HepG2 (cell line): ENCODE results near the gene IL17RC. TPM values are rescaled to one million over a fixed set of nuclear protein-coding genes. Genes with fewer than 3 reads are reported as not detected.
A peak's percentile ranks its signal among the peaks of the same experiment; 100 is the strongest.

Source experiments
- ATF7 ChIP-seq, 2 experiments: fragments of 450-650 bp in 1 of 2; sonication (generic) in 1 of 2; formaldehyde crosslinking in 1 of 2; IDR thresholded peaks; 2 replicates each; pipeline versions ENCODE4 v1.4.0 to v1.6.1; 2016 to 2020; ENCODE audit warnings: antibody characterized with exemption in 1 of 2, mild to moderate bottlenecking in 1 of 2, missing genetic modification reagents in 1 of 2
- CREM ChIP-seq, 2 experiments: sonication (generic) in 1 of 2; formaldehyde crosslinking in 1 of 2; IDR thresholded peaks; 2 replicates each; pipeline versions ENCODE4 v1.4.0 to v1.6.1; 2016 to 2020; ENCODE audit warnings: antibody characterized with exemption in 1 of 2, mild to moderate bottlenecking in 1 of 2, missing genetic modification reagents in 1 of 2
- EHMT2 ChIP-seq: fragments of 200-600 bp; sonication (generic); IDR thresholded peaks from 2 replicates; pipeline ENCODE4 v1.7.0; 2017; ENCODE audit warnings: antibody characterized with exemption, low read depth, low read length, borderline replicate concordance
- FOXO4 ChIP-seq: sonication (generic); formaldehyde crosslinking; conservative IDR thresholded peaks from 2 replicates; pipeline ENCODE4 v1.8.1; 2023; ENCODE audit warnings: missing genetic modification reagents
- HOXA7 ChIP-seq: sonication (generic); formaldehyde crosslinking; IDR thresholded peaks from 2 replicates; pipeline ENCODE4 v1.8.1; 2022; ENCODE audit warnings: mild to moderate bottlenecking, missing genetic modification reagents, moderate library complexity
- IRF1 ChIP-seq: sonication (generic); formaldehyde crosslinking; IDR thresholded peaks from 2 replicates; pipeline ENCODE4 v1.4.0; 2020; ENCODE audit warnings: low read depth, mild to moderate bottlenecking, missing genetic modification reagents
- NFIC ChIP-seq: IDR thresholded peaks from 2 replicates; pipeline ENCODE4 v1.6.1; 2012; ENCODE audit warnings: mild to moderate bottlenecking, low read length, inconsistent platforms
- NR1H2 ChIP-seq: sonication (generic); formaldehyde crosslinking; IDR thresholded peaks from 2 replicates; pipeline ENCODE4 v1.8.1; 2022; ENCODE audit warnings: low read depth, missing genetic modification reagents, borderline replicate concordance
- RBM39 ChIP-seq: fragments of 200-400 bp; formaldehyde crosslinking; IDR thresholded peaks from one replicate; pipeline ENCODE4 v1.6.1; 2018; ENCODE audit warnings: antibody characterized with exemption, mild to moderate bottlenecking, low read depth, low read length; ENCODE audit not compliant: poor library complexity, severe bottlenecking
- SATB2 ChIP-seq: sonication (generic); formaldehyde crosslinking; IDR thresholded peaks from 2 replicates; pipeline ENCODE4 v1.5.0; 2020; ENCODE audit warnings: missing genetic modification reagents
- TARDBP ChIP-seq: sonication (generic); formaldehyde crosslinking; IDR thresholded peaks from 2 replicates; pipeline ENCODE4 v1.8.0; 2022; ENCODE audit warnings: mild to moderate bottlenecking, missing genetic modification reagents
- YEATS4 ChIP-seq: sonication (generic); formaldehyde crosslinking; IDR thresholded peaks from 2 replicates; pipeline ENCODE4 v1.4.0; 2020; ENCODE audit warnings: missing genetic modification reagents, borderline replicate concordance
- ZIK1 ChIP-seq: sonication (generic); formaldehyde crosslinking; IDR thresholded peaks from 2 replicates; pipeline ENCODE4 v1.5.0; 2020; ENCODE audit warnings: mild to moderate bottlenecking, low read depth, missing genetic modification reagents, borderline replicate concordance
- ZMAT5 ChIP-seq: sonication (generic); formaldehyde crosslinking; IDR thresholded peaks from 2 replicates; pipeline ENCODE4 v1.5.0; 2020; ENCODE audit warnings: mild to moderate bottlenecking, low read depth, missing genetic modification reagents, borderline replicate concordance
- ZNF224 ChIP-seq: sonication (generic); formaldehyde crosslinking; IDR thresholded peaks from 2 replicates; pipeline ENCODE4 v1.5.0; 2020; ENCODE audit warnings: mild to moderate bottlenecking, missing genetic modification reagents
- ZNF30 ChIP-seq: sonication (generic); formaldehyde crosslinking; IDR thresholded peaks from 2 replicates; pipeline ENCODE4 v1.5.0; 2020; ENCODE audit warnings: mild to moderate bottlenecking, missing genetic modification reagents
- ZNF770 ChIP-seq: sonication (generic); formaldehyde crosslinking; IDR thresholded peaks from 2 replicates; pipeline ENCODE4 v1.5.0; 2020; ENCODE audit warnings: mild to moderate bottlenecking, missing genetic modification reagents
- ZSCAN20 ChIP-seq: sonication (generic); formaldehyde crosslinking; IDR thresholded peaks from 2 replicates; pipeline ENCODE4 v1.4.0; 2020; ENCODE audit warnings: missing genetic modification reagents, mild to moderate bottlenecking, borderline replicate concordance
- ZSCAN9 ChIP-seq: IDR thresholded peaks from 2 replicates; pipeline ENCODE4 v1.6.1; 2016; ENCODE audit warnings: borderline replicate concordance
- polyA plus RNA-seq, 8 experiments: library from polyadenylated mRNA; depleted of rRNA in 3 of 8; stranded (reverse) in 7 of 8; unstranded in 1 of 8; fragments of >200 nt; fragmentation: Illumina TruSeq in 4 of 8; extraction: Trizol in 4 of 8; gene quantifications; 2 replicates each; pipeline versions ENCODE4 v1.2.1 to v1.2.3, GENCODE V29; 2011 to 2016; ENCODE audit warnings: low read depth in 4 of 8, missing spikeins in 1 of 8, mixed read lengths in 1 of 8; ENCODE audit not compliant: insufficient read depth in 1 of 8
- total RNA-seq, 5 experiments: library from RNA; depleted of rRNA; stranded (reverse); fragments of >200 nt; fragmentation: Illumina TruSeq; extraction: Trizol; gene quantifications; 2 replicates each; pipeline ENCODE4 v1.2.3, GENCODE V29; 2016; ENCODE audit warnings: low read depth in 1 of 5
- TF ChIP-seq, protein P1 (sequence below): IDR thresholded peaks from 2 replicates; pipeline ENCODE4 v1.6.1; 2016

Gene IL17RC
- total and polyA plus RNA-seq, 2 of the 13 experiments (the other 11 are each of a cell fraction or from before 2014, with no cell fraction given), result 20.7 to 24.0 TPM

GRCh38 chr3:9947025-9947995, 30.4 kb downstream of the IL17RC start (continued):
- TF ChIP-seq ZMAT5 (CRISPR knock-in tag) (no peak), ZNF770 (no peak), IRF1 (CRISPR knock-in tag) (0 out of 2 replicates have a peak, but pooled peaks have one; percentile 10), NFIC (no peak), ZIK1 (CRISPR knock-in tag) (no peak; the same call in 1 of the 2 replicates), EHMT2 (no peak), ZSCAN20 (CRISPR knock-in tag) (peak; percentile 68; the same call in 1 of the 2 replicates), NR1H2 (CRISPR knock-in tag) (0 out of 2 replicates have a peak, but pooled peaks have one; percentile 34), FOXO4 (CRISPR knock-in tag) (0 out of 2 replicates have a peak, but pooled peaks have one; percentile 13), ZNF30 (CRISPR knock-in tag) (no peak; the same call in 1 of the 2 replicates), TARDBP (CRISPR knock-in tag) (0 out of 2 replicates have a peak, but pooled peaks have one; percentile 47), HOXA7 (CRISPR knock-in tag) (no peak), ATF7 (IDR thresholded peaks at IDR 0.05) (no peak), ATF7 (CRISPR knock-in tag; IDR thresholded peaks at IDR 0.05) (no peak; the same call in 1 of the 2 replicates), YEATS4 (CRISPR knock-in tag) (peak; percentile 98), ZNF224 (CRISPR knock-in tag) (no peak), CREM (IDR thresholded peaks at IDR 0.05) (no peak), CREM (CRISPR knock-in tag; IDR thresholded peaks at IDR 0.05) (no peak), SATB2 (CRISPR knock-in tag) (peak; percentile 85; the same call in 1 of the 2 replicates), ZSCAN9 (no peak), RBM39 (peak; percentile 44)
- TF ChIP-seq, protein P1, sequence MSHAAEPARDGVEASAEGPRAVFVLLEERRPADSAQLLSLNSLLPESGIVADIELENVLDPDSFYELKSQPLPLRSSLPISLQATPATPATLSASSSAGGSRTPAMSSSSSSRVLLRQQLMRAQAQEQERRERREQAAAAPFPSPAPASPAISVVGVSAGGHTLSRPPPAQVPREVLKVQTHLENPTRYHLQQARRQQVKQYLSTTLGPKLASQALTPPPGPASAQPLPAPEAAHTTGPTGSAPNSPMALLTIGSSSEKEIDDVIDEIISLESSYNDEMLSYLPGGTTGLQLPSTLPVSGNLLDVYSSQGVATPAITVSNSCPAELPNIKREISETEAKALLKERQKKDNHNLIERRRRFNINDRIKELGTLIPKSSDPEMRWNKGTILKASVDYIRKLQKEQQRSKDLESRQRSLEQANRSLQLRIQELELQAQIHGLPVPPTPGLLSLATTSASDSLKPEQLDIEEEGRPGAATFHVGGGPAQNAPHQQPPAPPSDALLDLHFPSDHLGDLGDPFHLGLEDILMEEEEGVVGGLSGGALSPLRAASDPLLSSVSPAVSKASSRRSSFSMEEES, result peak; percentile 52; the same call in 1 of the 2 replicates
